ENCODE measurements around the gene CHST4.
A peak's percentile ranks its signal among the peaks of the same experiment; 100 is the strongest.
"Not testable (repeated sequence)": the region's sequence is repeated elsewhere in the genome, so short reads cannot be mapped to it uniquely, and the experiment has no call there.

The CHST4 gene

DNA sequence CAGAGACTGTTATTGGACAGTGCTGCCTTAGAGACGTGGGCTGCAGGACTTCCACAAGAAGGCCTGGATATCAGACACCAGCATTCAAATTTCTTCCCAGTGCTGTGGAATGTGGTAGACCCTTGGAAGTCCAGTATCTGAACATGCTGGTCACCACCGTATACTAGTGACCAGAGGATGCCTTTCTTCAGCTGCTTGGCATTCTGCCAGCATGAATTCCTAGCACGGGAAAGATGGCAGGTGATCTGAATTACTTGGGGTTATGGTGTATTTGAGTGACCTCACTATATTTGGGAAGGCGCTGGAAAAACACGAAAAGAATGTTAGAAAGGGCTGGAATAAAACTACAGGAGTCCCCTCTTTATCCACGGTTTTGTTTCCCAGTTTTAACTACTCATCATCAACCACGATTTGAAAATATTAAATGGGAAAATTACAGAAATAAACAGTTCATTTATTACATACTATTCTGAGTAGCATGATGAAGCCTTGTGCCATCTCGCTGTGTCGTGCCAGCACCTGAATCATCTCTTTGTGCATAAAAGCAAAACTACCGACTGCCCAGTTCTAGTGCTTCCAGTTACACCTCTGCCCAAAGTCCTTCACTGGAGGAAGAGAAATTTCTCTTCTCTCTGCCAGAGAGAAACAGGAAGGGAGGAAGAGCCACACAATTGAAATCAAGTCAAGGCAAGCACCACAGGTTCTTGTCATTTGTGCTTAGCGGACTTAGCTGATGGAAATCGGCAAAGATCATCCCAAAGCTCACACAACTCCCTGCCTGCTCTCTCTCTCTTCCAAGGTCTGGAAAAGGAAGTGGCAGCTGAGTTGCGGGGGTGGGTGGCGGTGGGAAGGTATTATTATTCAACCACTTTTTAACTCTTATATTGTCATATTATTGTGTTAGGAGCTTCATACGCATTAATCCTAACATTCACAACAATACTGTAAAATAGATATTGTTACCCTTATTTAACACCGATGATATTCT lies 1.4 kb upstream of the CHST4 start:
- no peak for DNase-seq (ENCODE audit: low read depth)

DNA sequence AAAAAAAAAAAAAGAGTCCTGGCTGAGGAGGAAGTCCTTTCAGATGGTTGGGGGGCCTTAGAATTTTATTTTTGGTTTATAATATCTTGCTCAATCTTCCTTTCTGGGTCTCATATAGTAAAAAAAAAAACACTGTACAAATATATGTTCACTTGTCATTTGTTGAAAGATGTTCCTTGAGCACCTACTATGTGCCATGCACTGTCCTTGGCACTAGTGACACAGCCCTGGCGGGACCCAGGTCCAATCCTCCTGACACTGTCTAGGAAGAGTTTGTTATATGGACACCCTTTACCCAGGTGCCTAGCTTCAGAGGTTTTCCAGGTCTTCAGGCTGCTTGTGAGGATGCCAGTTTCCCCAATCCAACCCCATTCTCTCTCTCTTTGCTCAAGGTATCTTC lies 2.0 kb downstream of the CHST4 start:
- no peak for DNase-seq (ENCODE audit: low read depth)

GRCh38 chr16:71528863-71529262 lies 2.6 kb downstream of the CHST4 start:
- no peak for DNase-seq (ENCODE audit: low read depth)

GRCh38 chr16:71532366-71532765 lies 6.1 kb downstream of the CHST4 start:
- no peak for DNase-seq (ENCODE audit: low read depth)

- DNase-seq (ENCODE audit: low read depth), result no peak
Measured at GRCh38 chr16:71536752-71537499, 10.7 kb downstream of the CHST4 start.

DNA sequence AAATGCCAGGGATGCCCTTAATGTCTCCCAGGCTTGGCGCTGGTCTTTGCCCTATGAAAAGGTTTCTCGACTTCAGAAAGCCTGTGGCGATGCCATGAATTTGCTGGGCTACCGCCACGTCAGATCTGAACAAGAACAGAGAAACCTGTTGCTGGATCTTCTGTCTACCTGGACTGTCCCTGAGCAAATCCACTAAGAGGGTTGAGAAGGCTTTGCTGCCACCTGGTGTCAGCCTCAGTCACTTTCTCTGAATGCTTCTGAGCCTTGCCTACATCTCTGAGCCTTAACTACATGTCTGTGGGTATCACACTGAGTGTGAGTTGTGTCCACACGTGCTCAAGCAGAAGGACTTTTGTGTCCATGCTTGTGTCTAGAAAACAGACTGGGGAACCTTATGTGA lies 11.4 kb downstream of the CHST4 start:
- no peak for DNase-seq (ENCODE audit: low read depth)

DNA sequence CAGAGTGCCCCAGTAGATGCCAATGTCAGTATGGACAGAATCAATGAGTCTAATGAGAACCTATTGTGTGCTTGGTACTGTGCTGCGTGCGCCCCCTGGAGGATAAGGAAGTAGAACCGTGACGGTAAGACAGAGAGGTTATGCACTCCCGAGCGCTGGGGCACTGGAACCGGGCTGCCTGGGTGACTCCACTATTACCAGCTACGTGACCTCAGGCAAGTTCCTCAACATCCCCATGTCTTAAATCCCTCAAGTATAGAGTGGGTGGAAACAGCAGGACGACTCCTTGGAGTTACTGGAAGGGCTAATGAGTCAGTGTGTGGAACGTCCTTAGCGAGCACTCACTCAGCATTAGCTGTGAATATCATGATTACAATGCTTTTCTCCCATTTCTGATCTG lies 16.2 kb downstream of the CHST4 start:
- peak; percentile 4 for DNase-seq (ENCODE audit: low read depth)

DNA sequence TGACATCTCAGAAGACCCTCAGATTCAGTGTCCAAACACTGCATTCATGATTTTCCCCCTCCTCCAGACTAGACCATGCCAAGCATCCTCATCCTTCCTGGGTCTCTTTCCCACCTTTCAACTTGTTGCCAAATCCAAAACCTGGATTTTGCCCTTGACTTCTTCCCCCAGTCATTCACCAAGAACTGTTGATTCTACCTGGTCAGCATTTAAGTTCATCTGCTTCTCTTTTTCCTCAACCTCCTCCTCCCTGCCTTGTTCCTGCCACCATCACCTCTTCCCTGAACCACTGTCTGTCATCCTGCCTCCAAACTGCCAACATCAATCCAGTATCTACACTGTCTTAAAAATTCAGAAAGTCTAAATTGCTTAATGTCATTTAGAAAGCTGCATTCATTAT lies 20.9 kb downstream of the CHST4 start:
- no peak for DNase-seq (ENCODE audit: low read depth)

DNA sequence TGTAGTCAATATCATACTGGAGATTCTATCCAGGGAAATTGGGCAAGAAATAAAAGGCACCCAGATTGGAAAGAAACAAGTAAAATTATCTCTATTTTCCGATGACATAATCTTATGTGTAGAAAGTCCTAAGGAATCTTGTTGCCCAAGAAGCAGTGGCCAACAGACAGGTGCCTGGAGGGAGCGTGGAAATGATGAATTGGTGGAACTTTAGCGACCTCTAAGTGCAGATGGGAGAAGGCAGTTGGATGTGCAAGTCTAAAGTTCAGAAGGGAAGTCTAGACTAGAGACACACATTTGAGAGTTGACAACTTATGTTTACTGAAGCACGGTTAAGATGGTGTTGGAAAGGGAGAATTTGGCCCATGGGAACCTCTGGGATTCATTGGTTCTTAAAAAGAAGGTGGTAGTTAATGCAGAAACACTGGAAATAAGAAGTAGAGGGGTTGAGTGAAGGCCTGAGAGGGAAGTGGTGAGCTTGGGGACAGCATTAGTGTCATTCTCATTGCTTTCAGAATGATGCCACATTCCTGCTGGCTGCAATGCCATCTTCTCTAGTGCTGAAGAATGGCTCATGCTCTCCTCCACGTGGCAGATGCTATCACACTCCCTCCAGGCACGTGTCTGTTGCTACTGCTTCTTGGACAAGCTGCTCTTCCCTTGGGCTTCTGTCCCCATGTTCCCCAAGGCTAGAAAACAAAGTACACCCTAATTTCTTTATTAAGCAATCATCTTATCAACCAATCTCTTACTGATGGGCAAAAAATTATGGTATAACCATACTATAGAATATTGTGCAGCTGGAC lies 26.7 kb downstream of the CHST4 start:
- DNase-seq (ENCODE audit: low read depth), result no peak

DNA sequence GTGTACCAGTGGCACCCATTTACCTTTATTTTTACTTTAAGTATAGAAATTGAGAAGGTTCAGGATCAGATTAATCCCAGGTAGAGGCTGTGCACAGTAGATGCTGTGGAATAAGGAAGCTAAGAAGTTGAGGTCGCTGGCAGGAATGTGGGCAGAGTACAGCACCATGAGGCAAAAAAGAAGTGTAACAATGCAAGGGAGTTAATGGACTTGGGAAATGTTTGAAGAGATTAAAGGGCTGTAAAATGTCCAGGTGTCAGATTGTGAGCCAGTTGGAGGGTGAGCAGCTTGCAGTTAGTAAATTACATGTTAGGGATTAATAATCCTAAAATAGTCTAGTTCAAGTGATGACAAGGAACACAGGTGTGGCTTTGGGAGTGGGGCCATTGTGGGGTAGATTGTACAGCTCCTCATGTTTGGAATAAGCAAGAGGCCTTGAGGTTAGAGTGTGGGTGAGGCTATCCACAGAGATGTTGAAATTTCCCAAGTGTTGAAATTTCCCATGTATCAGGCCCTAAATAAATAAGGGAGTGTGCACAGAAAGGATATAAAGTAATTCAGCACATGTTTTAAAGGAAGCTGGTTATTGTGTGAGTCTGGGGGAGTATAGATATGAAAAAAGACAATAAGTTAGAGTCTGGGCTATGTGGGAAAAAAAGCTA lies 29.1 kb downstream of the CHST4 start:
- no peak for DNase-seq (ENCODE audit: low read depth)

GRCh38 chr16:71557299-71557698 lies 31.1 kb downstream of the CHST4 start:
- no peak for DNase-seq (ENCODE audit: low read depth)

GRCh38 chr16:71557954-71558582 lies 31.8 kb downstream of the CHST4 start:
- DNase-seq (ENCODE audit: low read depth), result no peak

DNA sequence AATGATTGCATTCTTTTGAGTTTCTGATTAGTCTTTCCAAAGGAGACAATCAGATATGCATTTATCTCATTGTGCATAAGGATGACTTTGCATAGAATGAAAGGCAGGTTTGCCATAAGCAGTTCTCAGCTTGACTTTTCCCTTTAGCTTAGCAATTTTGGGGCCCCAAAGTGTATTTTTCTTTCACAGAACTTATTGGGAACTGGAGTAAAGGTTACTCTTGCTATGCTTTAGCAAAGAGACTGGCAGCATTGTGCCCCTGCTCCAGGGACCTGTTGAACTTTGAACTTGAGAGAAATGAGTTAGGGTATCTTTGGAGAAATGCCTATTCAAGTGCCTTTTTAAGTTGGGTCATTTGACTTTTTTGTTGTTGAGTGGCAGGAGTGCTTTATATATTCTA lies 33.6 kb downstream of the CHST4 start:
- no peak for DNase-seq (ENCODE audit: low read depth)

- not testable (repeated sequence) for DNase-seq (ENCODE audit: low read depth)
Measured at GRCh38 chr16:71561886-71562285, 35.7 kb downstream of the CHST4 start.

DNA sequence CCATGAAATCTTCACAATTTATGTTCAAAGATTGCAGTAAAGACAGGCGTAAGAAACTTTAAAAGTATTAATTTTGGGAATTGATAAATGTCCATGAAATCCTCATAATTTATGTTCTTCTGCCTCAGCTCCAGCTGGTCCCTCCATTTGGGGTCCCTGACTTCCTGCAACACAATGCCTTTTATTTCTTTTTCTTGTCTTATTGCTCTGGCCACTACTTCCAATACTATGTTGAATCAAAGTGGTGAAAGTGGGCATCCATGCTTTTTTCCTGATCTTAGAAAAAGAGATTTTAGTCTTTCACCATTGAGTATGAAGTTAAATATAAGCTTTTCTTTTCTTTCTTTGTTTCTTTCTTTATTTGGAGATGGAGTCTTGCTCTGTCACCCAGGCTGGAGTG lies 36.3 kb downstream of the CHST4 start:
- no peak for DNase-seq (ENCODE audit: low read depth)

GRCh38 chr16:71564335-71564967 lies 38.2 kb downstream of the CHST4 start:
- DNase-seq (ENCODE audit: low read depth), result no peak

DNA sequence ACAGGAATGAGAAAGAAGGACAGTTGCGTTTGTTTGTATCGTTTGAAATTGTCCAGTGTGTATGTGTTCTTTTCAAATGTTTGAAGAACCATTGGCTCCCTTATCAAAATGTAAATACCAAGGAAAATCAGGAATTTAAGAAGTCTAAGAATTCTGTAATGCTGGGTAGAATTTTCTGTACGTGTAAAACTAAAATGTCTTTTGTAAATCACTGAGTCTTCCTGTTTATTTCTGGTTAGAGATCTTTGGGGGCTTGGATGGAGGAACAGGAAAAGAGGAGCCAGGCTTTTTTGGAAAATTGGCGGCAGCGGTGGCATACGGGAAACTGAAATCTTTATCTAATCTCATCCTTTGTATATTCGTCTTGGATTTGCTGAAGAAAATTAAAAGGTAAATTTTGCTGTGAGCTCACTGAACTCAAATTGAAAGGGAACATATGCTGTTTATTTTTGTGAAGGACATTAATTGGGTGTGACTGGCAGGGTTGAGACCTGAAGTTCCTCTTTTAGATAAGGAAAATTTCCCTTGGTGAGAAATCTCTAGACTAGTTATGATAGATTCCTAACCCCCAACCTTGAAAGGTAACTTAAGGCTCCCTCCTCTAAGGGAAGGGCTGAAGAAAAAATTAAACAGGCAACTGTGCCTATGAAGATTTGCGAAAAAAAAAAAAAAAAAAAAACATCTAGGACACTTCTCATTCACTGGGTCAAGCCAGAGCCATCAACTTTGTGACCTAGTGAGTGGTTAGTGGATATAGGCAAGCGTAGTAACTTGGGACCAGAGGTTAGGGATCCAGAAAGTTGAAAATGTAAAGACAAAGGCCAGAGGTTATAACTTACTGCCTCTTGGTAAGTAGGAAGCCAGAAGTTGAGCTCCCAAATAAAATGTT lies 39.8 kb downstream of the CHST4 start:
- no peak for DNase-seq (ENCODE audit: low read depth)

- no peak for DNase-seq (ENCODE audit: low read depth)
Measured at GRCh38 chr16:71567931-71568330, 41.7 kb downstream of the CHST4 start.

GRCh38 chr16:71568551-71568950 lies 42.3 kb downstream of the CHST4 start:
- no peak for DNase-seq (ENCODE audit: low read depth)

DNA sequence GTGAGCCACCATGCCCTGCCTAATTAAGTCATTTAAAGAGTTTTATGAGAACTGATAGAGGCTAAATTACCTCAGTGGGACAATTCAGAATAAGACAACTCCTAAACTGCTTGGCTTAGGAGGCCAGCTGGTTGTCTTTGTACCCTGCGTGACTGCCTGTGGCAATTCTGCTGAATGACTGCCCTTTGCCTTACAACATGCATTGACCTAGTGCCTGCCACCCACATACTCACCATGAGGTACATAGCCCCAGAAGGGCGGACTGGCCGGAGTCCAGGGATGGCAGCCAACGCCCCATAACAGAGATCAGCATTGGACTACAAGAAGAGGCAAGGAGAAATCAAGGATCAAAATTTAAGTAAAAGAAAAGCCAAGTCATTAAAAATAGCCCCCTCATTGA lies 43.4 kb downstream of the CHST4 start:
- no peak for DNase-seq (ENCODE audit: low read depth)
